COLO668 (cell line): Measurements from ENCODE around the gene ZBTB38.

Experiments used
- DNase-seq: peaks from one replicate; lab custom pipeline; 2025; ENCODE audit not compliant: unreplicated experiment; lab: John Stamatoyannopoulos, UW

Gene ZBTB38

GRCh38 chr3:141367038-141367730 is 1.1 kb upstream of the ZBTB38 start:
- DNase-seq, result no peak

- no peak for DNase-seq
Measured at GRCh38 chr3:141368925-141369794, 856 bp downstream of the ZBTB38 start.

- peak; percentile 4 for DNase-seq
Measured at GRCh38 chr3:141370065-141370533, 1.8 kb downstream of the ZBTB38 start.

- DNase-seq, result no peak
Measured at GRCh38 chr3:141371882-141372281, 3.6 kb downstream of the ZBTB38 start.

DNA sequence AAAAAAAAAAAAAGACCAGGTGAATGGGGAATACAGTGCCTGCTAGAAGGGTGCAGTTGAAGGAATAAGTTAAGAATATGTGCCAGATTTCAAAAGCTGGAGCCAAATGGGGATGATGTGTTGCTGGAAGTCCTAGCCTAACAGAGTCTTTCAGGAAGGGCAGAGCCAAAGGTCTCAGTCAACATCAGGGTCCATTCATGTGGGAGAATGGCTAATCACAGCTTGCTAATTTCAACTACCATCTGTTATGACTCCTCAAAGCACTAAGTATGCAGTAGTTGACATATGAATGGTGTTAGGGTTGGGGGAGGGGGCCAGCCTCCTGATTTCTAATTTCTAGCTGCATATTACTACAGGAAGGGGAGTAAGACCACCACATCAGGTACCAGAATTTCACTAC is 4.4 kb downstream of the ZBTB38 start:
- DNase-seq, result no peak

DNA sequence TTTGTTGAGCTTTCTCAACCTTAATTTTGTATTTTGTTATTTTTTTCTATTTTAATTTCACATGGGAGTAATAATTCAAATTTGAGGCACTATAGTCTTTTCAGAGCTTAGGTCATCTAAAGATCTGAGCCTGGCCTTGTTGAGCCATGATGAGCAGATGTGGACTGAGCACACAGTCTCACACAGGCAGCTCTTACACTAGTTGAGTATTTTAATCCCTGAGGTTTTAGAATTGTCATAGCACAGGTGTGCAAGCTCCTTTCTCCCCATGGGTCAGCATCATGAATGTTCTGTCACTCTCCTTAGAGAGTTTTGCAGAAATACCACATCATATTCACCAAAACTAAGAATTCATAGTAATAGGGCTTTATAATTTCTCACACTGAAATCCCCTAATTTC is 4.9 kb downstream of the ZBTB38 start:
- no peak for DNase-seq

DNA sequence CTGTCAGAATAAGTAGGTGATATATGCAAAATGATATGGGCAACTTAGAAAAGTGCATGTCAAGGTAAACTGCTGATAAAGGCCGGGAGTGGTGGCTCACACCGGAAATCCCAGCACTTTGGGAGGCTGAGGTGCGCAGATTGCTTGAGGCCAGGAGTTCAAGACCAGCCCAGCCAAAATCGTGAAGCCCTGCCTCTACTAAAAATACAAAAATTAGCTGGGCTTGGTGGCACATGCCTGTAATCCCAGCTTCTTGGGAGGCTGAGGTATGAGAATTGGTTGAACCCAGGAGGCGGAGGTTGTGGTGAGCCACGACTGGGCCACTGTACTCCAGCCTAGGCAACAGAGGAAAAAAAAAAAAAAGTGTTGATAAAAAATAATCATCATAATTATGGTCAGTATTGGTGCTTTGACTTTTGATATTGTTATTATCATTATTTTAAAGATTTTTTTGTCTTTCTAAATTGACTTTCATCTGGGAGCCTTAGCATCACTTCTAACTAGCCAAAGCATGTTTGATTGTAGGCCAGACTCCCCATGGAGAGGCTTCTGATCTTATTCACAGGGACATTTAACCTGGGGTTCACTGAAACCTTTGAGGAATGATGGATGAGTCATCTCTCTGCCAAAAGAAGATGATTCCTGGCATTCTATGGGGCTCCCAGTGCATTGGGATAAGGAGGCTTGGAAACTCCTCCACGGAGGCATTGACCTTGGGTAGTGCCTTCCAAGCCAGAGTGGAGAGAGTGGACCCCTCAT is 5.6 kb downstream of the ZBTB38 start:
- no peak for DNase-seq

GRCh38 chr3:141375381-141376301 is 7.3 kb downstream of the ZBTB38 start:
- DNase-seq, result no peak

GRCh38 chr3:141377377-141377776 is 9.1 kb downstream of the ZBTB38 start:
- DNase-seq, result no peak

GRCh38 chr3:141378556-141378955 is 10.3 kb downstream of the ZBTB38 start:
- no peak for DNase-seq

GRCh38 chr3:141379250-141379966 is 11.1 kb downstream of the ZBTB38 start:
- DNase-seq, result no peak

DNA sequence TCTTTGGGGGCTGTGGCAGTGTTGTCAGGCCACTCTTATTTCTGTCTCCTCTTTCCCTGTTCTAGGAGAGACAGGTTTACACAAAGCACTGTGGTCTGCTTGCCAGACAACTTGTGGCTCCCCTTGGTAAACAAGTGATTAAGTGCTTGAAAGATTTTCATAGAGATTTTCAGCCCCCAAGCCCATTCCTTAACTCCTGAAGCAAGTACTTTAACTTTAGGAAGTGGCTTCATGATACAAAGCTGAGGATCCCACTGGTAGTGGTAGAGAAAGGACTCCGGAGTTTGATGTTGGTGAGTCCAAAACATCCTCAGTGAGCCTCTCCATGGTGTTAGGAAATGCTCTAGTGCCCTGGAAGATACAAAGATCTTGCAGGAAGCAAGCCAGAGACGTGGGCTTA is 12.0 kb downstream of the ZBTB38 start:
- DNase-seq, result no peak

- no peak for DNase-seq
Measured at GRCh38 chr3:141380987-141381386, 12.7 kb downstream of the ZBTB38 start.

GRCh38 chr3:141382571-141382970 is 14.3 kb downstream of the ZBTB38 start:
- DNase-seq, result no peak

- DNase-seq, result no peak
Measured at GRCh38 chr3:141383555-141384129, 15.3 kb downstream of the ZBTB38 start.

DNA sequence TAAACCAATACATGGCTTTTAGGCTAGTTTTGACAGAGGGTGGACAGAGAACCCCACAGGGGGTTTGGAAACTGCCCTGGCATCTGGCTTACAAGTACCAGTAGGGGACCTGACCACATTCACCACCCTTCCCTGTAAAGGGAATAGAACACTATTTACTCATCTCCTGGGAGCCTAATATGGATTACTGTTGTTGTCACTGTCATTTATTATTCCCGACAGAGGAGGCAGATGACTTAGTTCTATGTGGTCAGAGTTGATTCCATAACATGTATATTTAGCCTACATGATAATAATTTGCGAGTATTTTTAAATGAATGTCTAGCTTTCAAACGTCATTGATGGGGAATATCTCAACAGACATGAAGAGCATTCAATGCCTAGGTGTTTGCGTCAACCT is 15.9 kb downstream of the ZBTB38 start:
- no peak for DNase-seq

- no peak for DNase-seq
Measured at GRCh38 chr3:141384575-141384974, 16.3 kb downstream of the ZBTB38 start.

DNA sequence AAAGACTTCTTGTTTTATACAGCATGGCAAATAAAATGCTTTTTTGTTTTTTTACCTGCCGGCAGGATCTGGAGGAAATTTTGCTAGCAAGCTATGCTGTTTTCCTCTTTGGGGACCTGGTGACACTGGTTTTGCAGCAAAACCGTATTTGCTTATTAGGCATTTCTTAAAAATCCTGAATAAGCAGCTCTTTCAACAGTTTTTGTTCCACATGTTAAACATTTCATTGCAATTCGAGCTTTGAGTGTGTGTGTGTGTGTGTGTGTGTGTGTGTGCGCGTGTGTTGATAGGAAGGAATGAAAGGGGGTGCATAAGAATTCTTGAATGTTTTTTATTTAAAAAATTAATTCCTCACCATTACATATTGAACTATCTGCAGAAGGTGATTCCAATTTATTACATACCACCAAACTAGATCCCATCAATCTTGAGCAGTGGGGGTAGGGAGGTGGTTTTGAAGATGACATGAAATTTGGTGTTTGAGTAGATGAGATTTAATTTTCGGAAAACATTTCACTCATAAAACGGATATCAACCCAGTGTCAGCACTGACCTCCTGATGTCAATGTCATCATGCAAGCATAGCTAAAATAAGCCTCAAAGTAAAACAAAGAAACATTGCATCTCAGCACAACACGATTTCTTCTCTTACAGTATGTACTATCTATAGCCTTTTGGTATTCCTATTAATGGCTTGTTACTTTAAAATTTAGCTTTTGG is 17.3 kb downstream of the ZBTB38 start:
- DNase-seq, result no peak

DNA sequence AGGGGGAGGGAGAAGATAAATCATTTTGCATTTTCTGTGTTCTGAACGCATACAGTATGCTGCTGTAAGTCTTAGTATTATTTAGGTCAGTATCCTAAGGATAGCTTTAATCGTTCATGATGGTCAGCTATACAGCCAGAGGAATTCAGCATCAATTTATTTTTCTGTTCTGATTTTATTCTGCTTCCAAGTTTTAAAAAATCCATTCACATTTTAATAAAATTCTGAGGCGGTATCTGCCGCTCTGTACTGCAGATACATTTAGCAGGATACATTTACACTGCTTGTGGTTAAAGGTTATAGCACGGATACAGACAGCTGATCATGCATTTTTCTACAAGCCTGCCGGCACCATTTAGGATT is 17.8 kb downstream of the ZBTB38 start:
- no peak for DNase-seq
